Stimulated activated CD4-positive, alpha-beta T cell treated with anti-CD3 and anti-CD28 coated beads, Interleukin-4, amount 100 ng/mL, for 48 hours (primary cell): ENCODE measurements around the gene ASXL1.
A peak's percentile ranks its signal among the peaks of the same experiment; 100 is the strongest.
"Not testable (repeated sequence)": the region's sequence is repeated elsewhere in the genome, so short reads cannot be mapped to it uniquely, and the experiment has no call there.

Experiments
- DNase-seq, 2 donors: peaks; one replicate each; pipeline ENCODE4 v3.0.0-alpha.2; 2020; ENCODE audit warnings: low read depth in 2 of 2

ASXL1 gene

GRCh38 chr20:32337937-32338661, 20.0 kb upstream of the ASXL1 start:
- no peak for DNase-seq

- no peak for DNase-seq
These were observed 19.5 kb upstream of the ASXL1 start for GRCh38 chr20:32338665-32339064.

- DNase-seq: no peak
These were observed 19.0 kb upstream of the ASXL1 start for GRCh38 chr20:32339116-32339515.

DNA sequence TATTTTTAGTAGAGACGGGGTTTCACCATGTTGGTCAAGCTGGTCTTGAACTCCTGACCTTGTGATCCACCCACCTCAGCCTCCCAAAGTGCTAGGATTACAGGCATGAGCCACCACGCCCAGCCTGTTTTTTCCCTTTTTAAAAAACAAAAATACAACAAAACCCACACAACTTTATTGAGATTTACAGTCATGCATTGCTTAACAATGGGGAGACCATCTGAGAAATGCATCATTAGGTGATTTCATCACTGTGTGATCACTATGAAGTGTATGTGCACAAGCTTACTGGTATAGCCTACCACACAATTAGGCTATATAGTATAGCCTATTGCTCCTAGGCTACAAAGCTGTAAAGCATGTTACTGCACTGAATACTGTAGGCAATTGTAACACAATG, 17.1 kb upstream of the ASXL1 start:
- DNase-seq: not testable (repeated sequence)

DNA sequence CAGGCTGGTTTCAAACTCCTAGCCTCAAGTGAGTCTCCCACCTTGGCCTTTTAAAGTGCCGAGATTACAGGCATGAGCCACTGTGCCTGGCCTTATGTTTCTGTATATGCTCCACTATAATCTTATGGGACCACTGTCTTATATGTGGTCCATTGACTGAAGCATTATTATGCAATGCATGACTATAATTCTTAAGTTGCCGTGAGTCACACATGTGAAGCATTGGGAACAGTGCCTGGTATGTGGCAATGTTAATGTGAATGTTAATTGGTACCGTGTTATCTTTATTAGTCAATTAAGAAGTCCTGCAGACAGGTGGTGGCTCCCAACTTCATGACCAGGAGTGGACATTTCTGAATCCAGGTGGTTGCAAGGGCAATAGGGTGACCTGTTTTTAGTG, 14.7 kb upstream of the ASXL1 start:
- DNase-seq: no peak

DNA sequence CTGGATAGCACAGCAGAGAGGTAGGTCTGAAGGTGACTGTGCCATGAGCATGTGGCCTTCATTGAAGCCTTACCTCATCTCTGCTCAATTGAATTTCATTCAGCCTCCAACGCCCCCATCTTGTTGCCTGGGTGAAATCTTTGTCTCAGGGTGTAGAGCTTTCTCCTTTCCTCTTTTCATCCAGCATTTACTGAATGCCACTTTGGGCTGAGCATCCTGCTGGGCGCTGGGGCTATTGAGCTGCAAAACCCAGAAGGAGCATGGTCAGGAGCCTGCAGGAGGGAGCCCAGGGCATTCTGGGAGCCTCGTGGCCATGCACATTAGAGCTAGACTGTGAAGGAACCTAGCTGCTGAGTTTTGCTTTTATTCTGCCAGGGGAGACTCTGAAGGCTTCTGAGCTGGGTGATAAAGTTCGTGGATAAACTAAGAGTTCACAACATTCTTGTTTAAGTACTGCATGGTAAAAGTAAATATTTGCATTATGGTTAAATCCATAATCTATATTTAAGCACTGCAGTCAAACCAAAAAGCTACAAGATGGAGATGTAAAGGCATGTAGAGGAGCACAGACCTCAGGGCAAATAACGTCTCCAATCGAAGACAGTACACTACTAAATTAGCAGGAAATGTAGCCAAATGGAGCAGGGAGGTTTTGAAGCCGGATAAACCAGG, 13.2 kb upstream of the ASXL1 start:
- DNase-seq: no peak

DNA sequence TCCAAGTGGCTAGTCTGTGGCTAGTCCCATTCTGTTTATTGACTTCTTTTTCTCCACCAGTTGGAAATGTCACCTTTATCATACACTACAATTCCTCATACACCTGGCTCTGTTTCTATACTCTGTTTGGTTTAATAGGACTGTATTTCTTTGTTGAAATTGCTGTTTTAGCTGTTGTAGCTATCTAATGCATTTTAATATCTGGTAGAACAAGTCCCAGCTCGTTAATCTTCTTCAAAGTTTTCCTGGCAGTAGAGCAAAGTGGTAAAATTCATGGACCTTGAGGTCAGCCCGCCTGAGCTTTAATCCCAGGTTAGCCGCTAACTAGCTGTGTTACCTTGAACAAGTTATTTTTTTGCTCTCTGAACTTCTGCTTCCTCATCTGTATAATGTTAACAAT, 9.9 kb upstream of the ASXL1 start:
- DNase-seq: no peak

DNA sequence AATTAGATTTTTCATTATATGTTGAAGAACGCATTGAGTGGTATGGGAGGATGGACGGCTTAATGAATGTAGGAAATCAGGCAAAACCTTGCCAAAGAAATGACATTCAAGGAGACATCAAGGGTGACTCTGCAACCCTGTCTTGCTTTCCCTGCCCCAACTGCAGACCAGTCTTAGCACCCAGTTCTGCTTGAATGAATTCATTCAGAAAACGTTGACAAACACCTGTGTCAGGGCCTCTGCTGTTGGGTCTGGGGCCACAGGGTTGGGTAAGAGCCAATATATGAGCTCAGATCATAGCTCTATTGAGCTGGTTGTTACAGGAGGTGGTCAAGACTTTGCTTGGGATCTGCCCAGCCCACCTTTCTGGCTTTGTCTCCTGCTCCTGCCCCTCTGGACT, 7.7 kb upstream of the ASXL1 start:
- DNase-seq: no peak

GRCh38 chr20:32352121-32352720, 5.9 kb upstream of the ASXL1 start:
- DNase-seq: no peak

DNA sequence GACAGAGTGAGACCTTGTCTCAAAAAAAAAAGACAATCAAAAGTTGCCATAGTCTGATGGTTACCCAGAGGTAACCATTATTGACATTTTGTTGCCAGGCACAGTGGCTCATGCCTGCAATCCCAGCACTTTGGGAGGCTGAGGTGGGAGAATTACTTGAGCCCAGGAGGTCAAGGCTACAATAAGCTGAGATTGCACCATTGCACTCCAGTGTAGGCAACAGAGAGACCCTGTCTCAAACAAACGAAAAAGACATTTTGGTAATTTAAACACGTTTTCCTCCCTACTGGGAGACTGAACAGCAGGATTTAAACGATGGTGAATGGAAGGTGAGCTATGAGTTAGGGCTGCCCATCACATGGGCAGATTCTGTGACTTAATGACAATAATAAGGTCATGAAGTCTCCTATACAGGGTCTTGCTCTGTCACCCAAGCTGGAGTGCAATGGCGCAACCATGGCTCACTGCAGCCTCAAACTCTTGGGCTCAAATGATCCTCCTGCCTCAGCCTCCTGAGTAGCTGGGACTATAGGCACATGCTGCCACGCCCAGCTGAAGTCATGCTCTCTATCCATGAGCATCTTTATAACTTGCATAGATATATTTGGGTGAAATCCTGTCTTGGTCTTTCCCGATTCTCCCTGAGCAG, 4.2 kb upstream of the ASXL1 start:
- no peak for DNase-seq

DNA sequence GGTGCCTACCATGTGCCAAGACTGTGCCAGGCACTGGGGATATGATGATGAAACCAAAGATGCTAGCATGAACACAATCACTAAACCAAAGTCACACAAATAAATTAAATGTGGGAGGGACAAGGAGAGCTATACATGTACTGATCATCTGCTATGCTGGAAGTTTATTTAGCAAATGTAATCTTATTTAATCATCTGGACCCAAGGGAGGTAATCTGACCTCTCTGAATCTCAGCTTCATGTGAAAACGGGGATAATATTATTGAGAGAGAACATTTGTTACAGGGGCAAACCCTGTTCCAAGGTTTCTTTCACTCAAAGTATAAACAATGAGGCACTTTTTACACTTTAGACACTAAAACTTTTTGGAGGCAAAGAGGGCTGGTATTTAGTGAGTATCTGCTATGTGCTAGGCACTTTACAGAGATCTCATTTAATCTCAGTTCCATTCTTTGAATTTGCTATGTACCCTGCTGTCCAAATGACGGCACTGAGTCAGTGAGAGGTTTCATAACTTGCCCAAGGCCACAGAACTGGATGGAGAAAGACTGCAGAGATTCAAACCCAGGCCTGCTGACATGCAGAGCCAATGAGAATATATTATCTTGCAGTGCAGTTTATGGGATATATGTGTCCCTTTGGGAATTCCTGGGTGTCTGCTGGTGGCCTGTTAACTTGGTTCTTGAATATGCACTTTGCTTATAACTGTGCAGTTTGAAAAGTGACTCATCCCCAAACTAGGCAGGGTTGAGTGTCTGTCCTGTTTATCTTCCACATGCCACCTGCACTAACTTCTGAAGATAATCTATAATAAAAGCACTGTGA, 3.3 kb upstream of the ASXL1 start:
- no peak for DNase-seq

DNA sequence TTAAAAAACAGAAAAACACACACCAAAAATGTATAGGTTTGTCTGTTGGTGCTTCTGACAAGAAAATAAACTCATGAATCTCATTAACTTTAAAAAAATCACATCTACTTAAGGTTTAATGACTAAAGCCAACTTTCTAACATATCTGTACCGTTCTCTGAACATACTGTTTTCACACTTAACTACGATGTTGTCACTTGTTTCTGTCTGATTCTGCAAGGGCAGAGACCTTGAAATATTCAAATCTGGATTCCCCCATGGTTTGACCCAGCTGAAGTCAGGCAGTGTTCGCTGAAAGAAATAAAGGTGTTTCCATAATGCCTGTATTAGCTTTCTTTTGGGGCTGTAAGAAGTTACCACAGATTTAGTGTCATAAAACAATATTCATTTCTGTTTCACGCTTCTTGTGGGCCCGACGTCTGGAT, 2.7 kb upstream of the ASXL1 start:
- DNase-seq: no peak

- DNase-seq: not testable (repeated sequence)
These were observed 2.1 kb upstream of the ASXL1 start for GRCh38 chr20:32355907-32356621.

GRCh38 chr20:32356622-32357374, 1.3 kb upstream of the ASXL1 start:
- no peak for DNase-seq

DNA sequence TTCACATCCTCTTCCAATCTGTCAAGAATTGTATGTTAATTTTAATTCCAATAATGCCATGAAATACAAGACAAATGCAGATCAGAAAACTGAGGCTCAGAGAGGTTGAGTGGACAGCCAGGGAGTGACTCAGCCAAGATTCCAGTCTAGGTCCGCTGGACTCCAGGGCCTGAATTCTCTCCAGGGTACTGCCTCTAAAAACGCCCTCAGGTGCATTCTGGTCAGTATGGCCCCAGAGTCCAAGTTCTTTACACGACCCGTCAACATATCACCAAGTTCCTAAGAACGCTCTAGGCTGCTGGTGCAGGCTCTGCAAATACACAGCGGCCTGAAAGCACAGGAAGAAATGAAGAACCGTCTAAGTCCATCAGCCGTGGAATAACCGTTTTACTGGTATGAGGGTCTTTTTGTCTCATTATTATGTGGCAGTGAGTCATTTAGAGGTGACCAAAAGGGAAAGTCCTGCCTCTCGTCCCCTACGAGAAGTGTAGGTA, 709 bp upstream of the ASXL1 start:
- DNase-seq: no peak

- DNase-seq: no peak
These were observed 426 bp downstream of the ASXL1 start for GRCh38 chr20:32358632-32358882.

- DNase-seq: peak; percentile 71 to 75
These were observed 927 bp downstream of the ASXL1 start for GRCh38 chr20:32358883-32359632.

- no peak for DNase-seq
These were observed 1.7 kb downstream of the ASXL1 start for GRCh38 chr20:32359633-32360332.

DNA sequence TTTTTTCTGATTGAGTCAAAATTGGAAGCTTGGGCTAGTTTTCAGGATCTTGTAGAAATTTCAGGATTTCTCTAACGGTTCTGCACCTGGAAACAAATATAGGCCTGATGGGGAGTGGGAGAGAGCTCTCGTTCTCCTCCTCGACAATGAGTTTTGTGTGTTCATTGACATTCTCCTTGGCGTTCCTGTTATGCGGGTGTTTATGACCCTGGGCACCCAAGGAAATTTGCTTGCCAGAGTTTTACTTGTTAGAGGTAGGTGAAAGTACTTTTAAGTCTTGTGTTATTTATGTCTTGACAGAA, 2.2 kb downstream of the ASXL1 start:
- DNase-seq: no peak
